Natural killer cell (primary cell): ENCODE results near the gene IL1RAPL1. TPM values are rescaled to one million over a fixed set of nuclear protein-coding genes. Genes with fewer than 3 reads are reported as not detected.

Experiments
- ATAC-seq, 3 donors: fragments of 150-1000 bp in 2 of 3; fragments of 200-7000 bp in 1 of 3; cut with Tn5 transposase; 1 replicate in 1 of 3; 2 replicates in 2 of 3; pipeline ENCODE4 v1.10.0; 2021; ENCODE audit warnings: mild to moderate bottlenecking in 2 of 3, moderate library complexity in 2 of 3
- DNase-seq, 2 donors: peaks; one replicate each; pipeline versions ENCODE4 v3.0.0 to v3.0.0-alpha.2; 2013 to 2021; ENCODE audit warnings: mixed read lengths in 1 of 2
- H3K27ac ChIP-seq: one replicate; pipeline ENCODE4 v1.5.1; 2013; ENCODE audit warnings: mild to moderate bottlenecking, low read length
- H3K27me3 ChIP-seq: one replicate; pipeline ENCODE4 v1.6.1; 2013; ENCODE audit warnings: low read length; ENCODE audit not compliant: control insufficient read depth, insufficient read depth
- H3K36me3 ChIP-seq: one replicate; pipeline ENCODE4 v1.6.1; 2013; ENCODE audit warnings: low read length; ENCODE audit not compliant: control insufficient read depth, insufficient read depth
- H3K4me1 ChIP-seq: one replicate; pipeline ENCODE4 v1.6.1; 2013; ENCODE audit warnings: low read length; ENCODE audit not compliant: control insufficient read depth, insufficient read depth
- H3K4me3 ChIP-seq: one replicate; pipeline ENCODE4 v1.5.1; 2013; ENCODE audit warnings: low read length
- H3K9me3 ChIP-seq: one replicate; pipeline ENCODE4 v1.6.1; 2013; ENCODE audit warnings: low read length; ENCODE audit not compliant: control insufficient read depth, insufficient read depth
- H3K27ac Mint-ChIP-seq, 2 donors: one replicate each; pipeline ENCODE4 v1.8.0; 2022; ENCODE audit warnings: mild to moderate bottlenecking in 2 of 2, mixed read lengths in 2 of 2, moderate library complexity in 1 of 2
- H3K27me3 Mint-ChIP-seq, 2 donors: one replicate each; pipeline ENCODE4 v1.8.0; 2022; ENCODE audit warnings: low read depth in 2 of 2, mixed read lengths in 2 of 2
- H3K36me3 Mint-ChIP-seq: one replicate; pipeline ENCODE4 v1.8.0; 2022; ENCODE audit warnings: mixed read lengths
- H3K4me1 Mint-ChIP-seq, 2 donors: one replicate each; pipeline ENCODE4 v1.8.0; 2022; ENCODE audit warnings: mixed read lengths in 2 of 2
- H3K4me3 Mint-ChIP-seq: one replicate; pipeline ENCODE4 v1.8.0; 2022; ENCODE audit warnings: mild to moderate bottlenecking, moderate library complexity, mixed read lengths
- H3K9me3 Mint-ChIP-seq, 2 donors: one replicate each; pipeline ENCODE4 v1.8.0; 2022; ENCODE audit warnings: mixed read lengths in 2 of 2
- CTCF ChIP-seq: fragments of 200-600 bp; IDR thresholded peaks from one replicate; pipeline ENCODE4 v1.8.0; 2022; ENCODE audit warnings: antibody characterized with exemption
- WGBS: methylation state at CpG from one replicate; pipeline ENCODE4 v1.1.7; 2013; ENCODE audit warnings: missing lambda C conversion rate; ENCODE audit not compliant: insufficient coverage; 5-methylcytosine and 5-hydroxymethylcytosine counted together
- intact Hi-C: fragments of 100-400 bp; cut with micrococcal nuclease; formaldehyde crosslinking; loops from one replicate; pipeline ENCODE4 v1.14.2; 2022
- total RNA-seq, 4 donors: library from RNA; stranded (reverse); fragments of 120-200 nt in 1 of 4; gene quantifications; one replicate each; pipeline versions ENCODE4 v1.2.3 to v1.2.4, GENCODE V29; 2013 to 2022

IL1RAPL1 gene
- total RNA-seq, 3 donors from 2014 or later (not counting 1 experiment from before 2014, with no cell fraction given) = not detected

GRCh38 chrX:29662101-29662500 is 1074.9 kb downstream of the IL1RAPL1 start:
- Mint-ChIP-seq H3K4me3 (no peak overlapping the region), H3K36me3 (no peaks in the 10 kb centered on the region), H3K27me3 (no peaks in the 10 kb centered on the region), H3K9me3 (peaks cover 8% of the 10 kb centered on the region in 2 donors), H3K4me1 (no peaks in the 10 kb centered on the region), H3K27ac (no peak overlapping the region)
- Histone ChIP-seq H3K9me3 (no peaks in the 10 kb centered on the region), H3K4me3 (no peak overlapping the region), H3K27me3 (no peaks in the 10 kb centered on the region), H3K4me1 (no peaks in the 10 kb centered on the region), H3K27ac (no peak overlapping the region), H3K36me3 (no peaks in the 10 kb centered on the region)
- intact Hi-C loops = no loop called here
- ATAC-seq (no peak), DNase-seq (no peak)
- no peak for TF ChIP-seq CTCF

DNA sequence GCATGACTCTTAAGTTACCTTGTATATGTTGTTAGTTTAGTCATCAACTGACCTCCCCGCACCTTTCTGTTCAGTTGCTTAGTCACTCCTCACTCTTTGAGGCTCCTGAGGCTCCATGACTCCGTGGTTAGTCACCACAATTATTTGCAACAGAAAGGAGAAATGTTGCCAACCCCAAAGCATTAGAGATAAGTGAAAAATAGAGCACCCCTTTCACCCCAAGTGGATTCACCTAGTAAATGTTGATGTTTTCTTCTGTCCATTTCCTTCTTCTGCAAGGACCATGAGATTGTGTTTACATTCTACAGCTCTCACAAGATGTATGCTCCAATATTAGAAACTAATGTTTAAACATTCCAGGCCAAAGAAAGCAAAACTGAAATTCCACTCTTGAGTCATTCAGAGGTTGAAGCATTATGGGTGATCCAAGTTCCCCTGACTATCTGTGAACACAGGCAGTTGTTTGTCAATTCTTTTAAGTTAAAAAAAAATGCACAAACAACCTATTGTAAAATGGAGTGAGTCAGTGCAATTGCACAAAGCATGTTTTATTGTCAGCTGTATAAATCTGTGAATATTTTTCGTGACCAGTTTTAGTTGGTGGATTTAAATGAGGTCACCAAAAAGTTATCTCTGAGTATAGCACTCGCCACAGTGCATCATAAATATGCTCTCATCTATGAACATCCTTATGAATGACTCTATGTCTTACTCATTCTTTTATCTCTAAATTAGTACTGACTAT is 1075.7 kb downstream of the IL1RAPL1 start:
- ATAC-seq (no peak), DNase-seq (no peak)
- no peaks in the 10 kb centered on the region for H3K27me3 Mint-ChIP-seq
- 84% methylated on average over 2 of the region's 4 CpGs for WGBS
- intact Hi-C loops = no loop called here
- H3K4me1 Mint-ChIP-seq = no peaks in the 10 kb centered on the region
- no peak overlapping the region for H3K4me3 ChIP-seq
- H3K9me3 Mint-ChIP-seq = peaks cover 6 to 8% of the 10 kb centered on the region in 2 donors
- no peaks in the 10 kb centered on the region for H3K27me3 ChIP-seq
- H3K4me1 ChIP-seq = no peaks in the 10 kb centered on the region
- no peak overlapping the region for H3K27ac Mint-ChIP-seq
- TF ChIP-seq CTCF = no peak
- no peaks in the 10 kb centered on the region for H3K9me3 ChIP-seq
- H3K36me3 Mint-ChIP-seq = no peaks in the 10 kb centered on the region
- no peak overlapping the region for H3K4me3 Mint-ChIP-seq
- no peak overlapping the region for H3K27ac ChIP-seq
- no peaks in the 10 kb centered on the region for H3K36me3 ChIP-seq

DNA sequence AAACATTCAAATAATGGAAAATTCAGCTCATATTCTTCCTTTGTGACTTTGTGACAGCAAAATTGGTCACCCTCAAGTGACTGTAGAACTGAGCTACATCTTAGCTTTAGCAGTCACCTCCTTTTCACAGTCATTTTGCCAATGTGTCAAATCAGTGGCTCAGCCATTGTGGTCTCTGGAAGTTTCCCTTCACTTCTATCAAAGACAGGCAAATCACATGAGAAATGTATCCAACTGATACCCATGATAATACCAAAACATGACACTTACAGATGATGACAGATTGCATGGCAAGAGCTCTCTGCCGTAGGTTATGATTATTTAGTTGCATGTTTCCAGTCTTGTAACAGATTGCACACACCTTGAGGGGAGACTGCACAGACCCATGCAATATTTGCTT is 1078.3 kb downstream of the IL1RAPL1 start:
- intact Hi-C loops = no loop called here
- no peaks in the 10 kb centered on the region for H3K9me3 ChIP-seq
- H3K27me3 ChIP-seq = no peaks in the 10 kb centered on the region
- 89% methylated on average over 1 of the region's 1 CpG for WGBS
- no peak overlapping the region for H3K27ac ChIP-seq
- H3K9me3 Mint-ChIP-seq = peaks cover 5 to 8% of the 10 kb centered on the region in 2 donors
- H3K36me3 Mint-ChIP-seq = no peaks in the 10 kb centered on the region
- H3K4me1 ChIP-seq = no peaks in the 10 kb centered on the region
- H3K27ac Mint-ChIP-seq = no peak overlapping the region
- no peak for ATAC-seq
- TF ChIP-seq CTCF = no peak
- H3K27me3 Mint-ChIP-seq = no peaks in the 10 kb centered on the region
- no peak for DNase-seq
- no peaks in the 10 kb centered on the region for H3K36me3 ChIP-seq
- H3K4me3 ChIP-seq = no peak overlapping the region
- no peaks in the 10 kb centered on the region for H3K4me1 Mint-ChIP-seq
- H3K4me3 Mint-ChIP-seq = no peak overlapping the region

- Mint-ChIP-seq H3K4me1 (no peaks in the 10 kb centered on the region), H3K9me3 (peaks cover 4 to 10% of the 10 kb centered on the region in 2 donors), H3K4me3 (no peak overlapping the region), H3K27ac (no peak overlapping the region), H3K36me3 (no peaks in the 10 kb centered on the region), H3K27me3 (no peaks in the 10 kb centered on the region)
- H3K27ac ChIP-seq = no peak overlapping the region
- H3K27me3 ChIP-seq = no peaks in the 10 kb centered on the region
- no peak for TF ChIP-seq CTCF
- WGBS = 98% methylated on average over 4 of the region's 5 CpGs
- H3K36me3 ChIP-seq = no peaks in the 10 kb centered on the region
- intact Hi-C loops = no loop called here
- no peak overlapping the region for H3K4me3 ChIP-seq
- no peak for DNase-seq
- H3K9me3 ChIP-seq = no peaks in the 10 kb centered on the region
- no peak for ATAC-seq
- H3K4me1 ChIP-seq = no peaks in the 10 kb centered on the region
Measured at GRCh38 chrX:29666366-29666765, 1079.1 kb downstream of the IL1RAPL1 start.
